Cardiac fibroblast (primary cell): ENCODE measurements around the gene DNMBP.
A peak's percentile ranks its signal among the peaks of the same experiment; 100 is the strongest.

Experiments
- DNase-seq, 2 donors: peaks; one replicate each; pipeline versions ENCODE4 v3.0.0 to v3.0.0-alpha.2; 2010; ENCODE audit warnings: low read depth in 2 of 2
- H3K4me3 ChIP-seq, 2 donors: replicated peaks in 1 of 2; 1 replicate in 1 of 2; 2 replicates in 1 of 2; pipeline ENCODE4 v1.5.1; 2011; ENCODE audit warnings: low read depth in 2 of 2, low read length in 2 of 2, mild to moderate bottlenecking in 2 of 2, moderate library complexity in 1 of 2
- CTCF ChIP-seq: IDR thresholded peaks from one replicate; pipeline ENCODE4 v1.5.1; 2011; ENCODE audit warnings: low read depth, mild to moderate bottlenecking, low read length, inconsistent platforms

Gene DNMBP

GRCh38 chr10:99920901-99921300, 88.8 kb downstream of the DNMBP start:
- H3K4me3 ChIP-seq = no peak overlapping the region
- no peak for TF ChIP-seq CTCF
- DNase-seq = peak; percentile 74 to 82

GRCh38 chr10:99920486-99920885, 89.3 kb downstream of the DNMBP start:
- no peak for TF ChIP-seq CTCF
- no peak overlapping the region for H3K4me3 ChIP-seq

GRCh38 chr10:99917963-99918825, 91.6 kb downstream of the DNMBP start:
- H3K4me3 ChIP-seq = peak overlapping the region; percentile 13 to 16
- TF ChIP-seq CTCF = no peak
- DNase-seq = peak; percentile 70 to 77

More at GRCh38 chr10:99920486-99920885, 89.3 kb downstream of the DNMBP start:
- DNase-seq = no peak

GRCh38 chr10:99916776-99917175, 93.0 kb downstream of the DNMBP start:
- no peak overlapping the region for H3K4me3 ChIP-seq
- TF ChIP-seq CTCF = no peak
- DNase-seq = no peak

- no peak for TF ChIP-seq CTCF
- H3K4me3 ChIP-seq = no peak overlapping the region
- no peak for DNase-seq
Observed at GRCh38 chr10:99915414-99915813, 94.3 kb downstream of the DNMBP start.

- no peak overlapping the region for H3K4me3 ChIP-seq
- DNase-seq = no peak
- TF ChIP-seq CTCF = no peak
Observed at GRCh38 chr10:99914236-99914635, 95.5 kb downstream of the DNMBP start.

GRCh38 chr10:99913831-99914235, 95.9 kb downstream of the DNMBP start:
- TF ChIP-seq CTCF = no peak
- peak overlapping the region in 1 of 2 donors; percentile 13 for H3K4me3 ChIP-seq
- DNase-seq = no peak
